Endometrial microvascular endothelial cells (primary cell): Measurements from ENCODE around the gene MLH1. TPM values are rescaled to one million over a fixed set of nuclear protein-coding genes. Genes with fewer than 3 reads are reported as not detected.
"Not testable (repeated sequence)": the region's sequence is repeated elsewhere in the genome, so short reads cannot be mapped to it uniquely, and the experiment has no call there.

Experiments used
- in situ Hi-C: cut with HindIII; loops from 2 replicates; pipeline ENCODE4 v1.10.0; 2017; ENCODE audit warnings: low sequenced_read_pairs, low pct_unique_long_range_greater_than_20kb; ENCODE audit errors: inconsistent ontology term
- total RNA-seq: library from RNA; depleted of rRNA; stranded (reverse); fragments of >200 nt; gene quantifications from one replicate; pipeline ENCODE4 v1.2.3, GENCODE V29; 2015; ENCODE audit errors: inconsistent ontology term

Gene MLH1
- total RNA-seq: 36.3 TPM

DNA sequence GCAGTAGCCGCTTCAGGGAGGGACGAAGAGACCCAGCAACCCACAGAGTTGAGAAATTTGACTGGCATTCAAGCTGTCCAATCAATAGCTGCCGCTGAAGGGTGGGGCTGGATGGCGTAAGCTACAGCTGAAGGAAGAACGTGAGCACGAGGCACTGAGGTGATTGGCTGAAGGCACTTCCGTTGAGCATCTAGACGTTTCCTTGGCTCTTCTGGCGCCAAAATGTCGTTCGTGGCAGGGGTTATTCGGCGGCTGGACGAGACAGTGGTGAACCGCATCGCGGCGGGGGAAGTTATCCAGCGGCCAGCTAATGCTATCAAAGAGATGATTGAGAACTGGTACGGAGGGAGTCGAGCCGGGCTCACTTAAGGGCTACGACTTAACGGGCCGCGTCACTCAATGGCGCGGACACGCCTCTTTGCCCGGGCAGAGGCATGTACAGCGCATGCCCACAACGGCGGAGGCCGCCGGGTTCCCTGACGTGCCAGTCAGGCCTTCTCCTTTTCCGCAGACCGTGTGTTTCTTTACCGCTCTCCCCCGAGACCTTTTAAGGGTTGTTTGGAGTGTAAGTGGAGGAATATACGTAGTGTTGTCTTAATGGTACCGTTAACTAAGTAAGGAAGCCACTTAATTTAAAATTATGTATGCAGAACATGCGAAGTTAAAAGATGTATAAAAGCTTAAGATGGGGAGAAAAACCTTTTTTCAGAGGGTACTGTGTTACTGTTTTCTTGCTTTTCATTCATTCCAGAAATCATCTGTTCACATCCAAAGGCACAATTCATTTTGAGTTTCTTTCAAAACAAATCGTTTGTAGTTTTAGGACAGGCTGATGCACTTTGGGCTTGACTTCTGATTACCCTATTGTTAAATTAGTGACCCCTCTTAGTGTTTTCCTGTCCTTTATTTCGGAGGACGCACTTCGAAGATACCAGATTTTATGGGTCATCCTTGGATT, at the start of gene MLH1:
MLH1 (plus strand) TSS at position 193 of the 958 bp plus-strand sequence; CDS start at position 223, 30 bp downstream.
- in situ Hi-C loops: no loop called here

DNA sequence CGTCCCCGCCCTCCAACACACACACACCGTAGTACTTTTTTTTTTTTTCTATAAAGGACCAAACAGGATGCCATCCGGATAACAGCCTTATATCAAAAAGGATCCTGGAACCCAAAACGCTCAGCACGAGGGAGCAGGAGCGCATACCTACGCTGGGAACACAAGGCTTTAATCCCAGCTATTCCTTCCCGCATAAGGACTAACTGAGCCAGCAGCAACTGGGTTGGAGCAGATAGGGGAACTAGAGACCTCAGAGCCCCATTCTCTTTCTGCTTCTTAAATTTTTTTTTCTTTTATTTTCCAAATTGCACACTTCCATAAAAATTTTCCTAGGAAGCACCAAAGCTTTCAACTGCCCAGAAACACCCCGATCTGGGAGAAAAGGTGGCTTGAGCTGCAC, 49.7 kb upstream of the MLH1 start:
- in situ Hi-C loops: no loop called here

- in situ Hi-C loops: no loop called here
Measured at GRCh38 chr3:36944012-36944640, 49.2 kb upstream of the MLH1 start.

DNA sequence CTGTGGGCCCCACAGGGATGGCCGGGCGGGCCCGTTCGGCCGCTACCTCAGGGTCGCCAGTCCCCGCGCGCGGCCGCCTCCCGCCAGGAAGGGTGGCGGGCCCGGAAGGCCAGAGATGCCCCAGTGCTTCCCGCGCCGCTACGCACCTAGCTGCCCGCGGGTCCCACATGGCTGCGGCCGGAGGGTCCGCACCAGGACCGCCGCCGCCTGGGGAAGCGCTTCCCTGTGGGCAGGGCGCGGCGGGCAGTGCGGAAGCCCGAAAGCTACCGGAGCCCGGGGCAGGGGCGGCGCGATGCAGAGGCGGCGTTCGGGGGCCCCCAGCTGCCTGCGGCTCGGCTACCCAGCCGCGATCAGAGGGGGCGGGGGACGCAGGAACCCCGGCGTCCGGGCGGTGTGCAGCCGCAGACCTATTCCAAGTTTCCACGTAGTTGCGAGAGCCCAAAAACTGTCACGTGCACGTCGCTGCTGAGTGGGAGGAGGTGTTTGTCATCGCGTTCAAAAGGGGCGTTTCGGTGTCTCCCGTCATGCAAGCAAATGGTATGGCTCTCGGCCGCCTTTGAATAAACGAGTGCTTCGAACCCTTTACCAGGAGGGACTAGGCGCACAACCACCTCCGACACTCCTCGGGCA, 48.6 kb upstream of the MLH1 start, which contains the start of gene TRANK1:
TRANK1 (minus strand) TSS at position 414 of the 630 bp plus-strand sequence; CDS start at position 169, 245 bp downstream.
- in situ Hi-C loops: no loop called here

- in situ Hi-C loops: no loop called here
Measured at GRCh38 chr3:36945333-36945980, 47.9 kb upstream of the MLH1 start.

DNA sequence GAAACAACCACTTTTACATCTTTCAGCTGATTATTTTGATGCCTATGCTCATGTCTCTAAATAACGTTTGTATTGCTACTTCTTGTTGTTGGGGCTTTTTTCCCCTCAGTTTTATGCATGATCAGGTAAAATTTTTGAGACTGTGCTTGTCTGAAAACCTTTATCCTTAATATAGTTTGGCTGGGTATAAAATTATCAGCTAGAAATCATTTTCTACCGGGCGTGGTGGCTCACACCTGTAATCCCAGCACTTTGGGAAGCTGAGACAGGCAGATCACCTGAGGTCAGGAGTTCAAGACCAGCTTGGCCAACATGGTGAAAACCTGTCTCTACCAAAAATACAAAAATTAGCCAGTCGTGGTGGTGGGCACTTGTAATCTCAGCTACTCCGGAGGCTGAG, 45.5 kb upstream of the MLH1 start:
- in situ Hi-C loops: not testable (repeated sequence)

GRCh38 chr3:36954452-36955134, 38.7 kb upstream of the MLH1 start:
- in situ Hi-C loops: no loop called here

DNA sequence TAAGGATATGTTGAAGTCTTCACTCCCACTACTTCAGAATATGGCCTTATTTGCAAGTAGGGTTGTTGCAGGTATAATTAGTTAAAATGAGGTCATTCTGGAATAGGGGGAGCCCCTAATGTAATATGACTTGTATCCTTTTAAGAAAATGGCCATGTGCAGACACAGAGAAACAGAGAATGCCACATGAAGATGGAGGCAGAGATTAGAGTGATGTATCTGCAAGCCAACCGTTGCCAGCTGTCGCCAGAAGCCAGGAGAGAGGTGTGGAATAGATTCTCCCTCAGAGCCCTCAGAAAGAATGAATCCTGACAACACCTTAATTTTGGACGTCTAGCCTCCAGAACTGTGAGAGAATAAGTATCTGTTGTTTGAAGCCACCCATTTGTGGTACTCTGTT, 37.2 kb upstream of the MLH1 start:
- in situ Hi-C loops: no loop called here

GRCh38 chr3:36957063-36957462, 36.3 kb upstream of the MLH1 start:
- in situ Hi-C loops: no loop called here

GRCh38 chr3:36957862-36958686, 35.2 kb upstream of the MLH1 start:
- in situ Hi-C loops: no loop called here

DNA sequence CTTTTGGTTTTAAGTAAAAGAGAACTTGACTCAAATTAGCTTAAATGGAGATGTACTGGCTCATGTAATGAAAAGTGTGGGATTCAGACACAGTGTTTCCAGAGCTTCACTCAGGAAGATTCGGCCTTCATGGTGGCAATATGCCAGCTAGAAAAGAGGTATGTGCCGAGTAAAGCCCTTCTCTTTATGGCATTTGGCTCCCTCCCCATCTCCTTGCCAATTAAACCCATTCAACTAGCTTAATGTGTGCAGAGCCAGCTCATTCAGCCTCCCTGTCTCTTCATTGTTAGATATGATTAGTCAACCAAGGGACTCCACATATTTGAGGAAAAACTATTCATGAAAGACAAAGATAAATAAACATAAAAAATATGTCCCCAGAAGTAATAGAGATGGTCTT, 33.5 kb upstream of the MLH1 start:
- in situ Hi-C loops: no loop called here

- in situ Hi-C loops: no loop called here
Measured at GRCh38 chr3:36960502-36960901, 32.8 kb upstream of the MLH1 start.

DNA sequence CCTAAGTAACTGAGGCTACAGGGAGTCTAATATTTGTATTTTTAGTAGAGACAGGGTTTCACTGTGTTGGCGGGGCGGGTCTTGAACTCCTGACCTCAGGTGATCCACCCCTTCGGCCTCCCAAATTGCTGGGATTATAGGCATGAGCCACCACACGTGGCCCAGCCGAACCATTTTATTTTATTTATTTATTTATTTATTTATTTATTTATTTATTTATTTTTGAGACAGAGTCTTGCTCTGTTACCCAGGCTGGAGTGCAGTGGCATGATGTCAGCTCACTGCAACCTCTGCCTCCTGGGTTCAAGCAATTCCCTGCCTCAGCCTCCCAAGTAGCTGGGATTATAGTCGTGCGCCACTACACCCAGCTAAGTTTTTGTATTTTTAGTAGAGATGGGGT, 30.3 kb upstream of the MLH1 start:
- in situ Hi-C loops: not testable (repeated sequence)

- in situ Hi-C loops: no loop called here
Measured at GRCh38 chr3:36964331-36964730, 29.0 kb upstream of the MLH1 start.

GRCh38 chr3:36964817-36965216, 28.5 kb upstream of the MLH1 start:
- in situ Hi-C loops: no loop called here

GRCh38 chr3:36965440-36965839, 27.9 kb upstream of the MLH1 start:
- in situ Hi-C loops: no loop called here

DNA sequence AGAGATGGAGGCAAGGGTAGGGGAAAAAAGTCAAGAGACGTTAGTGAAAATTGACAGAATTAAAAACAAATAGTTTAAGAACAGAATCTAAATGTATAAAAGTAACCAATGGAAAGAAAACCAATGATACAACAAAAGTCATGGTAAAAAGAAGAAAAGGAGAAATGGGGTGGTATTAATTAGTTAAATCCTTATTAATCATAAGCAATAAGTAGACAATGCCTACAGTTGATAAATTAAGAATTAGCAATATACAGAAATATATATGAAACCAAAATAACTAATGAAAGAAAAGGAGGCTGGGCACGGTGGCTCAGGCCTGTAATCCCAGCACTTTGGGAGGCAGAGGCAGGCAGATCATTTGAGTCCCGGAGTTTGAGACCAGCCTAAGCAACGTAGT, 24.2 kb upstream of the MLH1 start:
- in situ Hi-C loops: no loop called here
